Hematopoietic multipotent progenitor cell treated with erythropoietin and hydrocortisone succinate and interleukin-3 and kit ligand, for 4 days (in vitro differentiated cells): Measurements from ENCODE around the gene CELF2.

Experiments
- DNase-seq: peaks from one replicate; pipeline ENCODE4 v3.0.0-alpha.2; 2015

Gene CELF2

DNA sequence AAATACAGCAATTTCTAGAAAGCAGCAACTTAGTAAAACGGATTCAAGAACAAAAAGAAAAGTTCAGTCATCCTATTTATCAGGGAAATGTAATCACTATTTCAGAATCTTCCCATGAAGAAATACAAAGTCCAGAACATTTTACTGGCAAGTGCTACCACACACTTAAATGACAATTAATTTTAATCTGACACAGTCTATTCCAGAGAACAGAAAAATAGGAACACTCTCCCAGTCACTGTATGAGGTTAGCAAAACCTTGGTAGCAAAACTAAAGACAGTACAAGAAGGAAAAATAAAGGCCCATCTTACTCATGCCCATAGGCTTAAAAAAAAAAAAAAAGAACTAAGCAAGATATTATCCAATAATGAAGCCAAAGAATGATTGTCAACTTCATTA lies 295.8 kb downstream of the CELF2 start:
- DNase-seq, result no peak

DNA sequence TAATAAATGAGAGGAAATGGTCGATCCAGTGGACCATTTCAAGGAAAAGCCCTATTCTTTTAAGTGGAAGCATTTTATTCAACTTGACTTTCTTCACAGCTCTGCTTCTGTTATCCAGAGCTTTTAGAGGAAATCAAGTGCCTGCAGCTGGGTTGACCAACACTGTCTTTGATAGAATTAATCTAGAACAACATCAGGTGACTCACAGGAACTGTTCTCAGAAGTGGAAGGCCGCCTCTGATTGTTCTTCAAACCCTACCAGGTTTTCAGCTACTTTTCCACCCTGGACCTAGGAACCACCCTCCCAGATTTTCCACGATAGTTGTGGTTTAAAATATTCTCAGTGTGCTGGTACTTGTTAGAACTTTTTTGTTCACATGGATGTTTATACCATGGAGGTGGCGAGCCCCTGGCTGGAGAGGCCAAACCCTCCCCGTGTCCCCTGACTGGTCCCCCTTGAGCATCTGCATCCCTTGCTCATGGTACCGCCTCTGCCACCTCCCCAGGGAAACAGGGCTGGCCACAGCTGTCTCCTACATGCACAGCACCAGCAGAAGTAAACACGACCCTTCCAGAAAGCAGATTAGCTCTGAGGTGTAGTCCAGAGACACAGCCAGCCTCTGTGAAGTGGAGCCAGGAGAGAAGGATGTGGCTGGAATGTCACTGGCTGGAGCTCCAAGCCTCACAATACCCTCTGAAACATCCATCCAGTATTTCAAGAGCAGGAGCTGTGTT lies 300.4 kb downstream of the CELF2 start:
- DNase-seq, result no peak

DNA sequence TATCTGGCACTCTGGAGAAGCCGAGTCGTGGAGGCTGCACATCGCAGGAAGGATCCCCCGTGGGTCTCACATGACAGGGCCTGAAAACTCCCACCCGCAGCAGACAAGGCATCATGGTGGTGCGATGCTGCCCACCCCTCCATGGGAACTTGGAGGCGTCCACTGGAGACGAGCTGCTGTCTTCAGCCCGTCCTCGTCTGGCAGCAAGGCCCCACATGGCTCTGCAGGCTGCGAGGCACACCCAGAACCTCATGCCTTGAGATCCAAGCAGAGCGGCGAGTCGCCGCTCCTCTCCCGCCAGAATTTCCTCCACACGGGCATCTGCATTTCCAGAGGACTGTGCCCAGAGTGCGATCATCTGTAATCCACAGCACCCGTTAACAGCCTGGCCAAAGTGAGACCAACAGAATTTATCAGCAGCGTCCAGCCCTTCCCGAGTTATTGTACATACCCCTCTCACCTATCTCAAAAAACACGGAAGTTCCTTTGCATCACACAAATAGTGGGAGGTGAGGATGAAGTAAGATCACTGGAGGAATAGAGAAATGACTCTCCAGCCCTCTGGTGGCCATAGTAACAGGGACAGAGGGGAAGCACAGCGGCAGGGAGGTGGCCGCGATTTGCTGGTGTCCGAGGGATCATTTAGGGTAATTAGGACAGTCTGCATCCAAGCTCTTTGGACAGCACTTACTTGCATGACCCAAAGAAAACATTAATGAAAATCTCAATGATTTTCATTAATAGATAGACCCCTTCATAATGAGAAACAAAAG lies 301.3 kb downstream of the CELF2 start:
- no peak for DNase-seq

DNA sequence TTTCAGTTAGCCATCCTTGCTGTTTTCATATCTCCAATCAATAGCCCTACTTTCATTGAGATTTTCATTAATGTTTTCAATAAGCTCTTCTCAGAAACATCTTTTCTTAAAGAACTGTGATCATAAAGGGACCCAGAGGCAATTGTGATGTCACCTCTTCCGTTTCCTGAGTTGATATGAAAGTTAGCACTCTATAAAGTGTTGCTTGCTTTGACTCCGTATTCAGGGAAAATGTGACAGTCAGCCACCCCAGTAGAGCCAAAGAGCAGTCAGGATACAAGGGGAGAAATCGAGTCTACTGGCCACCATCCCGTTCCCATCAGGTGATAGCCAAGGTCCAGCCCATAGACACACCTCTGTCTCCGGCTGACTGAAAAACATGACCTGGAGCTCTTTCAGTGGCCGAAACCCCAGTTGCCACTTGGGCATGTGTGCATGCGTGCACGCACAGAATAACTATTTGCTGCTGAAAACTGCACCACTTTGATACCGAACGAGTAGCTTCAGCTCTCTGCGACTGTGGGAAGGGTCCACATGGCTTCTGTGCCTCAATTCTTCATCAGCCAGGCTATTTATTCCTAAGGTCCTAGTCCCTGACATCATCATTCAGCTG lies 302.4 kb downstream of the CELF2 start:
- no peak for DNase-seq

DNA sequence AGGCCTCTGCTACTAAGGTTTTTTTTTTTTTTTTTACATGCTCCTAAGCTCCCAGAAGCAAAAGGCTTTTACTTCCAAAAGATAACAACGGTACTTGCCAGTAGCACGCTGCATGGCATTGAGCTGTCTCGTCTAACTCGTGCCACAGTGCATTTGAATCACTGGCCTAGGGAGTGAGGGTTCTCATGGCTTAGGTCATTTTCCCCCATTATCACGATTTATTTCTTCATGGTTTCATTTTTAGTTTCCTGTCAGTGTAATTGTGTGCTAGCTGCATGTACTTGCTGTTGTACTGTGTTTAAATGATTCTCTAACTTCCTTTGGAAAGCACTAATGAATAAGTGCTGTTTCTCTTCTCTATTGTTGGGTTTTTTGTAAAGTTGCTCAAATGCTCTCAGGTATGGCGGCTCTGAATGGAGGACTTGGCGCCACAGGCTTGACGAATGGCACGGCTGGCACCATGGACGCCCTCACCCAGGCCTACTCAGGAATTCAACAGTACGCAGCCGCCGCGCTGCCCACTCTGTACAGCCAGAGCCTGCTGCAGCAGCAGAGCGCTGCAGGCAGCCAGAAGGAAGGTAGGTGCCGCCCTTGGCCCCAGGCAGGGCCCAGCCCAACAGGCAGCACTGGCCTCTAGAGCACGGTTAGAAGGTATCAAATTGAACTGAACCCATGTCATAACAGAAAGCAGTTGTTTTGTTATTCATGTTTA lies 303.3 kb downstream of the CELF2 start:
- DNase-seq, result no peak

DNA sequence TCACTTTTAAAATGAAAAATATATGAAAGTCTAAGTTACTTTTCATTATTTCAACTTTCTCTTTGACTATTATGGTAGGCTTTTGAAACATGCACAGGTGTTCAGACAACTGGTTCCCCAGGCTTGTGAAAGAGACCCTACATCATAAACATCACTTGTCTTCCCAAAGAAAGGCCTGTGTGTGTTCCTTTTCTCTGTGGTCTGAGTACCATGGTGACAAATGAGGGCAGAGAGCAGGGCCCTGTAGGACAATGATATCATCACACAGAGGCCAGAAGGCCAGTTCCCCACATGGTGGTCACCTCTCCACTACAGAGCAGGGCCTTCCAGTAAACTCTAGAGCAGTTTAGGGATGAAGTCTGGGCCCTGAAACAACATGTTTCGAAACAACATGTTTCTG lies 305.0 kb downstream of the CELF2 start:
- DNase-seq, result no peak

DNA sequence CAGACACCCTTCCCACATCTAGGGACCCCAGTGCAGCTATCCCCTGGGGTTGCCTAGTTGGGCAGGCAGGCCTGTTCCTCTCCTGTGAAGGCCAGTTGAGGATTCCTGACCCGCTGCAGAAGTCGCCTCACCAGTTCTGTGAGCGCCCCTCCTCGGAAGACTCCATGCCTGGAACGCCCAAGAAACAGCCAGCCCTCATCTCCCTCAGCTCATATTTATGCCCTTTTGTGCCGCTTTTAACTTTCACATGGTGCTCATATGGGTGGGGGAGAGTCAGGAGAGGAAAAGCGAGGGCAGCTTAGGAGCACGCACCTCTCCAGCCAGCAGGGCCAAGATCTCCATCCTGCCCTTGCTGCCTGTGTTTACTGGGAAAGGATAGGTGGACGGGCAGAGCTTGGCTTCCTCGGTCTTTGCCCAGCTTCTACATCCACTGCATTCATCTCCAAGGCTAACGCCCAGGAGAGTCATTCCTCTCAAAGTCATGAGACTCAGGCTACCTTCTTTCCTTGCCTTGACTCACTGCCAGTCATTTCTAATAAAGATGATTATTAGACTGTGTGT lies 307.2 kb downstream of the CELF2 start:
- no peak for DNase-seq

DNA sequence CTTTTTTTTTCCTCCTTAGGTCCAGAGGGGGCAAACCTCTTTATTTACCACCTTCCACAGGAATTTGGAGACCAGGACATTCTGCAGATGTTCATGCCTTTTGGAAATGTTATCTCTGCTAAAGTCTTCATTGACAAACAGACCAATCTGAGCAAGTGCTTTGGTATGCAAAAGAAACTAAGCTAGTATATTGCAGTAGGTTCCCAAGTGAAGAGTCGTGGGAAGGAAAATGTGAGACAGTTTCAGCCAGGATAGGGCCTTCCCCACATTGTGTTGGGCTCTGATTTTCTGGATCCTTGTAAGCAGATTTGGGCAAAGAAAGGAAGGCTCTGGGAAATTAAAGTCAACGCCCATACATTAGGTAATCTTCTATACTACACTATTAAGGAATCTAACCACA lies 308.1 kb downstream of the CELF2 start:
- no peak for DNase-seq

DNA sequence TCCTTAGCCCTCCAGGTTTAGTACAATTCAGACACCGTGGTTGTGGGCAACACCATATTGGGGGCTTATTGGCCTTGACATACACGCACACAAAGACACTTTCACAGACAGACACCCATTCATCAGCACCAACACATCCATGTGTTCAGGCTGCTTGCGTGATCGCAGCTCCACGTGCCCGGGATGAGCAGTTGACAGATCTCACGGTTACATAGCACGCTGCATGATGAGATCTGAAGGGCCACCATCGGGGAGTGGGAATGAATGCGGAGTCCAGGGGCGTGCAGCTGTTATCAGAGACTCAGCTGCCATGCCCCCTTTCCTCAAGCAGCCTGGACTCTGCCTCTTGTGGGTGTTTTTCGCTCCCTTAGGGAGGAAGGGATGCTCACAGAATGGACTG lies 308.6 kb downstream of the CELF2 start:
- no peak for DNase-seq

DNA sequence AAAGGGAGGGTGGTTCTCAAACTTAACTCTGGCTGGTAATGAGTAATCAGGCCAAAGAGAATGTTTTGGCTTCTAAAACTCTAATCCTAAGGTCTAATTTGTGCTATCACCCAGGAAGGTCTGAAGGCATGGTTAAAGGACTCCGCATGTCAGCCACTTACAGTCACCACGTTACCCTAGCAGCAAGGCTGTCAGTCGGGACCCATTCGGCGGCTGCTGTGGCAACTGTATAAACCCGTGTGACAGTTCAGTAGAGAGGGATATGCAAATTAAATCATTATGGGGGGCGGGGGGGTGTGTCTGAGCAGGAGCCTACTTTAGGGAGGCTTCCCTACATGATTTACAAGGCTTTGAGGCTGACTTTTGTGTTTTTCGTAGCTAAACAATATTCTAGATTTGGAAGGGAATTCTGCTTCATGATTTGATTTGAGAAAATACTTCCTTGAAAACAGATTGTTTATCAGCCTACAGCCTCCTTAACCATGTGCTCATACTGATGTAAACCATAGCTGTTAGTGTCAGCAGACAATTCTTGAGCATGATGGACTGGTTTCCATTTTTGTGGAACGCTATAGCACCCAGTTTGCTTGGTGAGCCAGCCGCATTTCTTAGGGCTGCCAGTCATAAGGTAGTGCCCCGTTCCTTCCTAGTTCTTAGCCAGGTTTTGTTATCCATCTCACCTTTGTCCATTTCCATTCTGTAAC lies 309.4 kb downstream of the CELF2 start:
- no peak for DNase-seq

DNA sequence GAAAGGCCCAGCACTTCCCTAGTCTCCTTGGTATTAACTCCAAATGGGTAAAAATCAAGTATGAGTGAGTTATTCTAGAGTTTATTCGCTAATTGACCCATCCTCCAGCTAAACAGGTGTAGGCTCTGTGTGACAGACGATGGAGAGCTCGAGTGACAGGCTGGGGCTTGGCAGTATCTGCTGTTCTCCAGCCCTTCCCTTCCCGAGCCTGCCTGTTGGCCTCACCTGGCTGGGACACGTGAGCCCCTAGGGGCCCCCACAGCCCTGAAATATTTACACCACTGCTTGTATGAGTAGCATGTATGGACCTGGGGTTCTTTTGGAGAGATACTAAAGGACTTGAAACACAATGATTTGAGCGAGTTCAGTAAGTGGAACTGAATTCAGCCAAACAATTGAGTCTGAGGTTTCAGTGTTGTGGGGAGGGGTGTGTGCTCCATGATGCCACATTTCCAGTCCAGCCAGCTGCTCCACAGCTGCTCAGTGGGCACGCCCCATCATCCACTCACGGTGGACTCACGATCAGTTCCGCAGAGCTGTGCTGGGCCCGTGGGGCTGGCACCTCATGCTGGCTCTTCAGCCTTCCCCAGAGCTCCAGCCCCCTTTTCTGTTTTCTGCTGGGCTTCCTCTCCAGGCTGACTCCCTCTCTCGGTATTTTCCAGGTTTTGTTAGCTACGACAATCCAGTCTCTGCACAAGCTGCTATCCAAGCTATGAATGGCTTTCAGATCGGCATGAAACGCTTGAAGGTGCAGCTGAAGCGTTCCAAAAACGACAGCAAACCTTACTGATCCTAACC lies 310.8 kb downstream of the CELF2 start:
- peak; percentile 38 for DNase-seq

DNA sequence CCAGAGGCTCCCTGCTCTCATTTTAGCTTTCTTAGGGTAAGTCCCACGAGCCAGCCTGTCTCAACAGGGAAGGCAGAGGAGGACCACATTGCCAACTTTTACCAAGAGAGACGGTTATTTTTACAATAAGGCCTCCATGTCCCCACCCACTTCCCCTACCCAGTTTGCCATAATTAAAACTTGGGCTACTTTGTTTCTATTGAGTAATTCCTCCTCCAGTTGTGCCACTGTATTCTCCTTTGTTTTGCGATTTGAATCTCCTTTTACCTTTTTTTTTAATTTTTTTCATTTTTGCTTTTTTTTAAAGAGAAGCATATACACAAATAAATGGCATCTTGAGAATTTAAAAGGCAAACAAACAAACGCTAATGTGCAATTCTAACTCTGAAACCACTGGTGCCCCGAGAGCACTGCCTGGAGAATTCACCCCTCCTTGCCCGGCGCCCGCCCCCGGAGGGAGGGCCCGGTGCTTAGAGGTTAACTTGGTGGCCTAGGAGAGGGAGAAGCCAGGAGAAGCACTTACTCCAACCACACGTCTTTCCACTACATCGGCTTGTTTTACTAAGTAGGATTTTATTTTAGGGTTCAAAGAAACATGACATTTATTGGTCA lies 311.5 kb downstream of the CELF2 start:
- DNase-seq, result peak; percentile 43

DNA sequence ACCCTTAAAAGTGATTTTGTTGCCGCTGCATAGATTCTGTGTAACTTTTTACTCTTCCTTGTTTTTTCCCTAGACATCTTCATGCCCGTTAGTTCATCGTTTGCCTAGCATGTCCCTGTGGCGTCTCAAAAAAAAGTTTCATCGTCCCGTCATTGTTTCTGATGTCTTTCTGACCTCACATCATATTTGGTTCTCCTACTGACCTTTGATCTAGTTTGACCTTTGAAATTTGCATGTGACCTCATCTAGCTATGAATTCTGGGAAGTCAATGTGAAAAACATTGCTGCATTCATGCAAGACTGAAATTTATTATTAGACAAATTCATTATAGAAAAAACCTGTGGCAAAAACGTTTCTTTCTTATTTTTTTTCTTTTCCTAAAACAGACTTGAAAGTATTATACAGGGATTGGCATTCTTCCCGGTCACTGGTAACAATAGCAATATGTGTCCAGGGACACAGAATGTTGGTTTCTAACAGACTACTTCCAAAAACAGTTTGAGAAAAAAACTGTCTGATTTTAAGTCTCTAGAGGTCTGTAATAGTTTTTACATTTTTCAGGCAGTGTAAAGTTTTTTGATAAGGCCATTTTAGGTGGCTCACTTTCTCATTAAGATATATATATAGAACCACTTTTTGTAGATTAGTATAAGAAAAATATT lies 312.8 kb downstream of the CELF2 start:
- peak; percentile 53 for DNase-seq

DNA sequence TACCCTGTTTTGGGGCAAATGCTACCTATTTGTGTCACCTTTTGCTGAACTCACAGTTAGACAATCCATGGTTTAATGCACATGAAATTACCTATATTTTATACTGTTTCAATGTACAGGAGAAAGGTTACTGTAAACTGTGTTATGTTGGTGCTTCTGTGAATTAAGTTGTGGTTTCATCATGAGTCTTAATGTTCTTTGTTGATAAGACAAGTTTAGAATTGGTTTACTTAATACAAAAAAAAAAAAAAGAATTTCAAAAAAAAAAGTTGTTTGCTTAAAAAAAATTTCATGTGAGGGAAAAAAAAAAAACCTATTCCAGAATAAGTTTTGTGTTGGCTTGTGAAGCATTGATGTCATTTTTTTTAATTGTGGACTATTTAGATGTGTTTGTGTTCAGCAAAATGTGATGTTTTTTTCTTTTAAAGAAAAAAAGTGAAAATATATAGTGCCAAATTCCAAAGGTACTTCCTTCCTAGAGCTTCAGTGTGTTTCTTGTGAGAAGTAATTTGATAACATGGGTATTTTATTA lies 313.4 kb downstream of the CELF2 start:
- DNase-seq, result peak; percentile 65

DNA sequence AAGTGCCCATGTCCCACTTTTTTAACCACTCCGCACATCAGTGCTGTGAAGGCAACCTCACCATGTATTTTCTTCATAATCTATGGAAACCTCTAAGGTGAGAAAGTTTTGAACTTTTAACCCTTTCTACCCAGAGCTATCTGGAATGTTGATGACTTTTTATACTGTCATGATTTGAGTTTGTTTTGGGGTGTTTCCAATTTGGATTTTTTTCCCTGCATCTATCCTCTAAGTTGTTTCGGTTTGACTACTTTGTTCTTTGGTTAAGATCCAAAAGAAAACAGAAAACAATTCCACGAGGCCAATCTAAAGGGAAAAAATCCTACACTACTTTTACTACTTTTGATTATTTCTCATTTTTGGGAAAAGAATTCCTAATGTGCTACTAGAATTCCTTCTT lies 314.1 kb downstream of the CELF2 start:
- DNase-seq, result no peak

DNA sequence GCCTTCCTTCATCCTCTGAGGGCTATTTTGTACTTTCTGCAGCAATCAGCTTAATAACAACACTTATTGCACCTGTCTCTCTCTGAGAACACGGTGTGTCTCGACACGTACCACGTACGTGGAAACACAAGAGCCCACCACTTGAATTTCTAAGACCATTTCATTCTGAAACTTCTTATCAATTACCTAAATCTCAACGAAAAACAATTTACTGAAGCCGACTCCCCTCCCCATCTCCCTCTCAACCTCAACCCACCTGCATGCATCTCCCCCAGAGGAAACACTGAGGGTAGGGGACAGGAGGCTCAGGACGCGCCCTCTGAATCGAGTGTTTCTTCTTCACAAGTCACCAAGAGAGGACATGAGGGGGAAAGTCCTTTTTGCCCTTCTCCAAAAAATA lies 315.2 kb downstream of the CELF2 start:
- DNase-seq, result no peak

DNA sequence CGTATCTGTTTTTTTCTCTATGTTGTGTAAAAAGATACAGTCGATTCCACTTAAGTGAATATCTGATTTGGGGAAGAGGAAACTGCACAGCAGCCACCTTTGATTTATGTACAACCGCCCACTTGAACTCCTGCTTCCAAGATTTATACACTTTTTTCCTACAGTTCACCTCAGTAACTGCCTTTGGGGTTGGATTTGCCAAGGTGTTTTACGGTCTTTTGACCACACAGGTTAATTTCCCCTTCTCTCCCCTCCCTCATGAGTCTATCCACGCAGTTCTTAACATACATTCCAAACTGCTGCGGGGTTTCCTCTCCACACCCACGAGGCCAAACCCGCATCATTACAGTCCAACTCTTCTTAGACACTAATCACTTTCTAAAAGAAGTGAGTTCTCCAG lies 316.8 kb downstream of the CELF2 start:
- no peak for DNase-seq

DNA sequence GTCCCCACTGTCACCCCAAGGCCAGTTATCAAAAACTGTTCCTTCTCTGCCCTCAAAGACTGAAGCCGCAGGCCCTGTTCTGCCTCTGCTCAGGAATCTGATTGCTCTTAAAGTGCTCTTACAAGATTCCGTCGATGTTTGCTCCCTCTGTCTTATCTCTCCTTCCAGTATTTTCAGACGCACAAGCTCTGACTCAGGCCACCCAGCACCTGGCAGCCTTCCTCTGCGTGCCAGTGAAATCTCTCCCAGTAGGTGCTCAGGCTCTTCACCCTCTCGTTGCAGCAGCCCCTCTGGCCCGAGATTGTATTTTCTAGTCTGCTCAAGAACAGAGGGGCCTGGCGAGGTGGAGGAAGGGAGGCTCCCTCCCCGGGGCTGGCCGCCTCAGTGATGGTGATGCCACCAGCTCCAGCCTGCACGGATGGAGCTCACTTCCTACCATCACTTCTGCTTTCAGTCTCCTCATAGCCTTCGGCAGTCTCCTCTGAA lies 317.5 kb downstream of the CELF2 start:
- DNase-seq, result peak; percentile 67

DNA sequence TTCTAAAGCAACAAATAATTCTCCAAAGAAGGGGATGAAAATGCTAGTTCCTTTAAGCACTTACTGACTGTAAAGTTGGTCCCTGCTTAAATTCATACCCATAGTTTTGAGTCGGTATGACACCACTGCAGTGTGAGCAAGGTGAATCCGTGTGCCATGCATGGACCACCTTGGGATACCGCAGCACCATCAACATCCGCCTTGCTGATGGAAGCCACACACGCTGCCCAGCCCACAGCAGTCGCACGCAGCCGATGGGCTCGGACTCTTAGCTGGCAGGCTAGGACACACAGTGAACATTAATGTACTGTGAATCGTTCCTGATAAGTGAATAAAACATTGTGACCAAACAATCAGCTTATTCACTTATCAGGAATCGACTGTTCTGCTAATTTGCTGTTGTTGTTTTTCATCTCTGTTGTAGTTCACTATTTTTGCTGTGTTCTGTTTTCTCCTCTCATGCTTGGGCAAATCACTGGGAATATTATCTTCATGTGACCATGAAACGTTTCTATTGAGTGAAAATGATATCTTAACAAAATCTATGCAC lies 318.3 kb downstream of the CELF2 start:
- no peak for DNase-seq

DNA sequence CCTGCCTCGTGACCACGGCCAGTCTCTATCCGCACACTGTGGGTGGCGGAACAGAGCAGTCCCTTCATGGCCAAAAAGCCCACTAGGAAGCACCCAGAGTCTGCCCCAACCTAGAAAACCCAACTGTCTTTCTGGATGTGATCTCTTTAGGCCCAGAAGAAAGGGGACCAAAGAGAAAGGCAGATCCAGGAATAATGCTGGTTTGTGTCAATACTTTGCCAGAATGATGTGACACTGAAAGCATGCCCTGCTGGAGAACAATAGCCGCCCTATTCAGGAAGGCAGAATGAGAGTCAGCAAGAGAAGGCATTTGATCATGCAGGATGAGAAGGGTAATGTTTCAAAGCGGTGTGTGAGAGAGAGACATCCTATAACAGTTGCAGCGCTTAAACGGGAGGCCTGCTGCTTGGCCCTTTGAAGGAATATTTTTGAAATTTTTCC lies 319.1 kb downstream of the CELF2 start:
- DNase-seq, result no peak
